Endothelial cell of umbilical vein (primary cell): Measurements from ENCODE around the gene CCDC69. TPM values are rescaled to one million over a fixed set of nuclear protein-coding genes. Genes with fewer than 3 reads are reported as not detected.

Source experiments
- BruUV-seq: library from RNA; stranded (reverse); fragments of 400-500 nt; replicated peaks from 2 replicates; lab custom pipeline; 2021; lab: Mats Ljungman, UMichigan
- CTCF ChIA-PET: fragments of 300-600, 350-600 bp; sonication (Branson Sonifier 250); formaldehyde crosslinking; loops from one replicate; lab custom pipeline; 2021; ENCODE audit warnings: antibody characterized with exemption, inconsistent platforms; lab: Charles Lee
- POLR2A ChIA-PET: fragments of 300-600, 350-600 bp; sonication (Branson Sonifier 250); formaldehyde crosslinking; loops from one replicate; lab custom pipeline; 2021; ENCODE audit warnings: antibody characterized with exemption, inconsistent platforms; lab: Charles Lee
- DNase-seq: peaks from one replicate; pipeline ENCODE4 v3.0.0-alpha.2; 2011; ENCODE audit warnings: low read depth, low spot score
- FAIRE-seq: peaks from 2 replicates; lab custom pipeline; 2011; peaks lifted over from hg19 to GRCh38; lab: Jason Lieb, UNC
- H2AFZ ChIP-seq: 2 replicates; pipeline ENCODE4 v1.6.0; 2012; ENCODE audit warnings: low read depth, low read length, control low read depth, inconsistent platforms
- H3K27ac ChIP-seq: 2 replicates; pipeline ENCODE4 v1.5.1; 2011; ENCODE audit warnings: low read depth, mild to moderate bottlenecking, control low read depth, low read length, moderate library complexity; ENCODE audit not compliant: insufficient read depth
- H3K27me3 ChIP-seq, 2 experiments: 2 replicates each; pipeline versions ENCODE4 v1.6.0 to v1.6.1; 2011; ENCODE audit warnings: low read length in 2 of 2, mixed read lengths in 1 of 2; ENCODE audit not compliant: control insufficient read depth in 2 of 2, insufficient read depth in 2 of 2
- H3K36me3 ChIP-seq, 2 experiments: 2 replicates in 1 of 2; 3 replicates in 1 of 2; pipeline ENCODE4 v1.5.1; 2011; ENCODE audit warnings: low read length in 2 of 2, mild to moderate bottlenecking in 1 of 2, moderate library complexity in 1 of 2; ENCODE audit not compliant: control insufficient read depth in 2 of 2, insufficient read depth in 2 of 2; ENCODE audit errors: extremely low read depth in 1 of 2
- H3K4me1 ChIP-seq: 3 replicates; pipeline ENCODE4 v1.5.1; 2011; ENCODE audit warnings: mild to moderate bottlenecking, low read length; ENCODE audit not compliant: control insufficient read depth, insufficient read depth; ENCODE audit errors: extremely low read depth
- H3K4me2 ChIP-seq: 2 replicates; pipeline ENCODE4 v1.6.1; 2011; ENCODE audit warnings: low read length, control low read depth, mixed read lengths; ENCODE audit not compliant: insufficient read depth
- H3K4me3 ChIP-seq, 3 experiments: fragments of 200-600 bp in 1 of 3; sonication (generic), shearing (Covaris generic) in 1 of 3; replicated peaks in 1 of 3; 2 replicates each; pipeline ENCODE4 v1.5.1; 2011 to 2016; ENCODE audit warnings: control low read depth in 3 of 3, low read length in 3 of 3, mild to moderate bottlenecking in 2 of 3, inconsistent platforms in 1 of 3, low read depth in 1 of 3, moderate library complexity in 1 of 3; ENCODE audit not compliant: insufficient read depth in 1 of 3
- H3K79me2 ChIP-seq: 2 replicates; pipeline ENCODE4 v1.6.0; 2012; ENCODE audit warnings: low read length, inconsistent platforms; ENCODE audit not compliant: control insufficient read depth, insufficient read depth
- H3K9ac ChIP-seq: replicated peaks from 2 replicates; pipeline ENCODE3; 2011; ENCODE audit warnings: low read length, control low read depth; ENCODE audit not compliant: insufficient read depth; ENCODE audit errors: extremely low read depth
- H3K9me1 ChIP-seq: replicated peaks from 3 replicates; pipeline ENCODE4 v1.6.0; 2011; ENCODE audit warnings: mild to moderate bottlenecking, low read length; ENCODE audit not compliant: control insufficient read depth, insufficient read depth; ENCODE audit errors: extremely low read depth
- H3K9me3 ChIP-seq: replicated peaks from 2 replicates; pipeline ENCODE4 v1.5.1; 2012; ENCODE audit warnings: low read length, inconsistent platforms; ENCODE audit not compliant: control insufficient read depth, insufficient read depth
- H4K20me1 ChIP-seq: replicated peaks from 2 replicates; pipeline ENCODE3; 2011; ENCODE audit warnings: mild to moderate bottlenecking, low read length; ENCODE audit not compliant: control insufficient read depth, insufficient read depth; ENCODE audit errors: extremely low read depth
- CTCF ChIP-seq, 2 donors: IDR thresholded peaks; 1 replicate in 1 of 2; 2 replicates in 1 of 2; pipeline ENCODE4 v1.5.1; 2011; ENCODE audit warnings: low read length in 2 of 2, mild to moderate bottlenecking in 2 of 2, moderate library complexity in 2 of 2, control low read depth in 1 of 2, inconsistent platforms in 1 of 2, low read depth in 1 of 2; ENCODE audit not compliant: insufficient read depth in 1 of 2; ENCODE audit errors: extremely low read depth in 1 of 2
- EZH2 ChIP-seq: IDR thresholded peaks from 2 replicates; pipeline ENCODE4 v1.6.1; 2012; ENCODE audit warnings: borderline replicate concordance, low read depth, mild to moderate bottlenecking, moderate library complexity, low read length, inconsistent platforms; ENCODE audit not compliant: severe bottlenecking
- FOS ChIP-seq: IDR thresholded peaks from 2 replicates; pipeline ENCODE4 v1.6.1; 2011; ENCODE audit warnings: mild to moderate bottlenecking, low read length, moderate library complexity, borderline replicate concordance; ENCODE audit not compliant: insufficient read depth
- GATA2 ChIP-seq: IDR thresholded peaks from 2 replicates; pipeline ENCODE4 v1.7.0; 2011; ENCODE audit warnings: low read depth, mild to moderate bottlenecking, moderate library complexity, mixed read lengths, low read length; ENCODE audit not compliant: insufficient read length, insufficient read depth
- JUN ChIP-seq: IDR thresholded peaks from 2 replicates; pipeline ENCODE4 v1.6.1; 2011; ENCODE audit warnings: borderline replicate concordance, low read depth; ENCODE audit not compliant: insufficient read length, insufficient read depth
- MAX ChIP-seq: IDR thresholded peaks from 2 replicates; pipeline ENCODE4 v1.6.1; 2011; ENCODE audit not compliant: insufficient read depth, insufficient read length
- MYC ChIP-seq: IDR thresholded peaks from one replicate; pipeline ENCODE4 v1.6.1; 2011; ENCODE audit warnings: mild to moderate bottlenecking, low read depth, low read length
- POLR2A ChIP-seq: IDR thresholded peaks from 2 replicates; pipeline ENCODE4 v1.6.1; 2012; ENCODE audit warnings: low read depth, mild to moderate bottlenecking, control low read depth, low read length
- POLR2AphosphoS5 ChIP-seq: IDR thresholded peaks from 2 replicates; pipeline ENCODE4 v1.6.1; 2012; ENCODE audit warnings: low read depth, mild to moderate bottlenecking, control low read depth, low read length, moderate library complexity; ENCODE audit not compliant: insufficient read depth
- dilution Hi-C: fragments of 300-500 bp; cut with MboI; formaldehyde crosslinking; loops from one replicate; pipeline ENCODE4 v1.15.0; 2019; ENCODE audit warnings: low sequenced_read_pairs; ENCODE audit not compliant: extremely low pct_ligation_motif_present
- intact Hi-C: fragments of 100-400 bp; cut with micrococcal nuclease; formaldehyde crosslinking; loops from one replicate; pipeline ENCODE4 v1.10.0; 2022
- polyA plus RNA-seq, 4 experiments: library from polyadenylated mRNA; depleted of rRNA in 3 of 4; stranded (reverse) in 3 of 4; unstranded in 1 of 4; fragments of >200 nt; gene quantifications; 2 replicates each; pipeline versions ENCODE4 v1.2.1 to v1.2.3, GENCODE V29; 2011 to 2012; ENCODE audit warnings: missing spikeins in 1 of 4
- total RNA-seq: library from RNA; stranded (reverse); gene quantifications from 2 replicates; pipeline ENCODE4 v1.2.3, GENCODE V29; 2021

The CCDC69 gene
- total and polyA plus RNA-seq, 2 donors (not counting 3 experiments of a cell fraction or from before 2014, with no cell fraction given): 4.1 to 4.5 TPM

GRCh38 chr5:151181818-151182523 lies 41.9 kb downstream of the CCDC69 start:
- intact Hi-C loops: no loop called here
- ChIA-PET POLR2A (no interaction called here), CTCF (interaction anchor here (1.4 to 1.8 kb wide), 3 partner anchors 17 to 56 kb away, joined by 5 to 6 read pairs (median 6); partner anchors contain the start of gene CCDC69)
- dilution Hi-C loops: no loop called here
- no peak for DNase-seq
- Histone ChIP-seq H3K27me3 (no peaks in the 10 kb centered on the region), H2AFZ (no peak overlapping the region), H3K9me1 (no peaks in the 10 kb centered on the region), H3K79me2 (no peaks in the 10 kb centered on the region), H3K4me1 (no peaks in the 10 kb centered on the region), H3K4me3 (no peak overlapping the region), H4K20me1 (no peaks in the 10 kb centered on the region), H3K9ac (no peak overlapping the region), H3K27ac (no peak overlapping the region), H3K4me2 (no peak overlapping the region), H3K36me3 (no peaks in the 10 kb centered on the region), H3K9me3 (no peaks in the 10 kb centered on the region)
- BruUV-seq: no TSS peak
- no peak for FAIRE-seq
- TF ChIP-seq EZH2: no peak
- no peak for TF ChIP-seq MAX
- no peak for TF ChIP-seq CTCF (IDR thresholded peaks at IDR 0.05; ENCODE audit: extremely low read depth in 1 of 2, insufficient read depth in 1 of 2, low read depth in 1 of 2, low read length in 2 of 2)
- TF ChIP-seq GATA2: no peak
- TF ChIP-seq FOS: no peak
- no peak for TF ChIP-seq POLR2AphosphoS5
- no peak for TF ChIP-seq POLR2A
- TF ChIP-seq JUN: no peak
- TF ChIP-seq MYC: no peak
